HTERT RPE-1 (cell line): ENCODE measurements around the gene GRM8.

Source experiments
- in situ Hi-C: fragments of 300-500 bp; cut with MboI; formaldehyde crosslinking; loops from 4 replicates; pipeline ENCODE4 v1.14.3; 2020; ENCODE audit warnings: low sequenced_read_pairs

Gene GRM8

GRCh38 chr7:126750207-126750911, 502.4 kb downstream of the GRM8 start:
- in situ Hi-C loops: no loop called here

GRCh38 chr7:126728967-126729366, 523.8 kb downstream of the GRM8 start:
- in situ Hi-C loops: no loop called here

DNA sequence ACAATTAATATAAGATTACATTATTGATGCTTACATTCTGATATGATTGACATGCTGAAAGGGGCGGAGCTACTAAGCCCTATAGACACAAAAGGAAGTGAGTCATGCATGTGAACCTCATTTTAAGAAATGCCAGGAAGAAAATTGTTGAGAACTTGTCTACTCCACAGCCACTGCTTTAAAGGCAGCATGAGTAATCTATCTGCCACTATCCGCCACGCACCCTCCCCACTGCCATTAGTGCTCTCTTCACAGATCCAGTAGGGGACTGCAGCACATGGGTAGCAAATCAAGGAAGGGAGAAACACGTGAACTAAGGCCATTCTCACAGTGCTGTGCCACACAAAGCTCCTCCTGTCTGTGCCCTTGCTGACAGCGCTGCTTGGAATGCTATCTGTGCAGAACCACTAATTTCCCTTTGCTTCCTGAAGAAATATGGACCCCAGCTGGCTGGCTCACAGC, 524.8 kb downstream of the GRM8 start:
- in situ Hi-C loops: no loop called here

GRCh38 chr7:126723966-126724544, 528.7 kb downstream of the GRM8 start:
- in situ Hi-C loops: no loop called here

GRCh38 chr7:126720232-126720631, 532.5 kb downstream of the GRM8 start:
- in situ Hi-C loops: no loop called here

DNA sequence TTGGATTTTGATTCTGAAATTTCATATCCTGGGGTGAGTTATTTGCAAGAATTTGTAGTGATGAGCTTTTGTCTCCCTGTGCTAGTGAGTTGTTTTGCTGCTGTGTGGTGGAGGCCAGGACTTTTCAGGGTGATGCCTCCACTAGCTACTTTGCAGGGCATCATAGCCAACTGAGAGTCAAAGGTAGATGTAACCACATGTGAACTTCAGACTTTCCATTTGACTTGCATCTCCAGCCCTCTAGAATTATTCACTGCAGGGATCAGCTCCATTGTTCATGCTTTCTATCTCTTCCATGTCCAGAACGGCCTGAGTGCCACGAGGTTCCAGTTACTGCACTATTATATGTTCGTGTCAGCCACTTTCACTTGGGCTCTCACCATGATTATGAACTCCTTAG, 534.3 kb downstream of the GRM8 start:
- in situ Hi-C loops: no loop called here

GRCh38 chr7:126716321-126716720, 536.4 kb downstream of the GRM8 start:
- in situ Hi-C loops: no loop called here

DNA sequence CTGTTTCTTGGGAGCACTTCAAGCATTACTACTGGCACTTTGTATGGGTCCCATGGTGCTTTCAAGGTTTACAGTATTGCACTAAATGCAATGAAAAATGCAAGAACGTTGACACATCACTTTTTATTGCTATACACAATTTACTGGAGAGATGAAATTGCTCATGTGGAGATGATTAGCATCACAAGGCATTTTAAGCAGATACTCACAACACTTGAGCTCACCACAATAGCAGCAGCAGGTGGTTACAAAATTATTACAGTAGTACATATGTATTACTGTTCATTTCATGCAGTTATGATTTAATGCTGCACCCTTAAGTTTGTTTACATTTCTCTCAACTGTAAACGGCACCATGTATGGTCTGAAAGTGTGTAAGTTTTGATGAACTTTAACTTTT, 537.7 kb downstream of the GRM8 start:
- in situ Hi-C loops: no loop called here

- in situ Hi-C loops: no loop called here
These were observed 550.3 kb downstream of the GRM8 start for GRCh38 chr7:126702242-126703016.

- in situ Hi-C loops: no loop called here
These were observed 551.7 kb downstream of the GRM8 start for GRCh38 chr7:126700807-126701604.

DNA sequence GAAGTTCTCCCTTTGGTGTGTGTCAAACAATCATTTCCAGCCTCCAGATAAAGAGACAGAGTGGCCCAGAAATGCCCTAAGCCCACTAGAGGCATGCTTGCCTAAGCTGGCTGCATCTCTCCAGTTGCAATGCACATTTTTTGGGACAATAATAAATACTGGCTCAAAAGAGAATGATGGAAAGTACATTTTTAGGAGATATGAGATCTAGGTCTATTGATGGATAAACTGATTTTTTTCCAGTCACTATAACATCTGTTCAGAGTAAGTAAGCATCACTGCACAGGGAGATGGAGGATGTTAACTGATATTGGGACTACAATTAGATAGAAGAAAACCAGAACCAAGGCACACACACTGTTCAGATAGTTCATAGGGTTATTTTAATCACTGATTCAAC, 553.0 kb downstream of the GRM8 start:
- in situ Hi-C loops: no loop called here

GRCh38 chr7:126698909-126699308, 553.8 kb downstream of the GRM8 start:
- in situ Hi-C loops: no loop called here

GRCh38 chr7:126698446-126698845, 554.3 kb downstream of the GRM8 start:
- in situ Hi-C loops: no loop called here

- in situ Hi-C loops: no loop called here
These were observed 556.3 kb downstream of the GRM8 start for GRCh38 chr7:126696256-126697038.

- in situ Hi-C loops: no loop called here
These were observed 561.6 kb downstream of the GRM8 start for GRCh38 chr7:126690848-126691751.

- in situ Hi-C loops: no loop called here
These were observed 562.6 kb downstream of the GRM8 start for GRCh38 chr7:126690104-126690503.

DNA sequence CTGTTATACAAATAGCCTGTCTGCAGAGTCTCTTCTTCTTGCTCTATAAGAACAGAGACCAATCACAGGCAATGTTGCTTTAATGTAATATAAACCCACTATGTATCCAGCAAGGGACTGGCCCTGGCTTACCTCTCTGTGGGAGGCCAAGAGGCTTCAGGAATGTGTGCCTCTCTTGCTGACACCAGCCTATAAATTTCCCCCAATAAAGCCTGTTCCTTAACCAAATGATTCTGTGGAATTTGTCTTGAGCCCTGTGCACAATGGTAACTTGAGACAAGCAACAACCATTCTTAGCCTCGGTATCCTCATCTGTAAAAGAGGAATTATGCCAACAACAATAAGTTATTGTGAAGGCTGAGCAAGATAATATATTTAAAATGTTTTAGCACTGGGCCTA, 563.7 kb downstream of the GRM8 start:
- in situ Hi-C loops: no loop called here

DNA sequence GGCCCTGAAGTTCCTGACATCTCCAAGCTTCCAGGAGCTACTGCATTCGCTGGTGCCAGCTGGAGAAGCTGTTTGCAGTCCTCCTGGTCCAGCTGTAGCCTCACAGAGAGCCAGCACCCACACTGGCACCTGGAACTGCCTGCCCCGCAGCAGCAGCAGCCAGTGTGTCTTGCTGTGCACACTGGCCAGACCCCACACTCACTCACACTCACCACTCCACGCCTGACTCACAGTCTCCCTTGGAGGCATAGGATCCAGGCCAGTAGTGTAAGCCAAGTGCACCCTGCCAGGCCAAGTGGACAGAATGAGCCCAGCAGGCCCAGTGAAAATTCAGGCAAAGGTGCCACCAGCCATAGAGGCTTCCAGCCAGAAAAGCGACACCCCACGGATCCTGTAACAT, 566.3 kb downstream of the GRM8 start:
- in situ Hi-C loops: no loop called here

GRCh38 chr7:126685596-126685995, 567.1 kb downstream of the GRM8 start:
- in situ Hi-C loops: no loop called here
